C4-2B (cell line): ENCODE results near the gene FAM83G.

Source experiments
- ZFX ChIP-seq: fragments of 450-650 bp; IDR thresholded peaks from 2 replicates; pipeline ENCODE4 v1.6.1; 2017
- TF ChIP-seq, protein P1 (sequence below): fragments of 450-650 bp; conservative IDR thresholded peaks from 2 replicates; pipeline ENCODE4 v1.5.1; 2017; ENCODE audit warnings: mild to moderate bottlenecking

DNA sequence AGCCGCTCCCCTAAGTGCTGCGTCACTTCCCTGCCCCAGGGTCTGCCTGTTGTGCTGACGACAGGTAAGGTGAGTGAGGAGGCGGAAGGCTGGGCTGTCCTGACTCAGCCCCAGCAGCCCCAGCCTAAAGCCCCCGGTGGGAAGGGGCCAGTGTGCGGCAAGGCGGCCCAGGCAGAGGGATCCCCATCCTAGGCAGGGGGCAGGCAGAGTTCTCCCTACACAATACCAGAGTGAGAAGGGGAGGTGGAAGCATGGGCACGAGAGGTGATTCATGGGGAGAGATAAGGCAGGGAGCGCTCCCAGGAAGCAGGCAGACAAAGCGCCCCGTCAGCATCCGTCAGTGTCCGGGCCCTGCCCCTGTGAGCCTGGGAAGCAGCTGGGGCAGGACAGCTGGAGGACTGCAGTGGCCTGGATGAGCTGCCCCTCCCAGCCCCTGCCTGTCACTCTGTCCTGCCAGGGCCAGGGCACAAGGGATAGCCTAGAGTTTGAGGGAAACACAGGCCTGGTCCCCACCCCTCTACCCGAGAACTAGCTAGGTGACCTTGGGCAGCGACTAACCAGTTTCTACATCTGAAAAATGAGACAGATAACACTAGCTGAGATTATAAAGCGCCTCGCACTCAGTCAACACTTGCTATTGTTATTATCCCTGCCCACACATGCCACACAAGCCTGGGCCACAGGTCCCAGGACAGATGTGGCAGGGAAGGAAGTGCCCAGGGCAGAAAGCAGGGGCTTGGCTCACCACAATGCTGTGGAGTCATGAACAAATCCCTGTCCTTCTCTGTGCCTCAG, 3.8 kb downstream of the FAM83G start:
- TF ChIP-seq, protein P1, sequence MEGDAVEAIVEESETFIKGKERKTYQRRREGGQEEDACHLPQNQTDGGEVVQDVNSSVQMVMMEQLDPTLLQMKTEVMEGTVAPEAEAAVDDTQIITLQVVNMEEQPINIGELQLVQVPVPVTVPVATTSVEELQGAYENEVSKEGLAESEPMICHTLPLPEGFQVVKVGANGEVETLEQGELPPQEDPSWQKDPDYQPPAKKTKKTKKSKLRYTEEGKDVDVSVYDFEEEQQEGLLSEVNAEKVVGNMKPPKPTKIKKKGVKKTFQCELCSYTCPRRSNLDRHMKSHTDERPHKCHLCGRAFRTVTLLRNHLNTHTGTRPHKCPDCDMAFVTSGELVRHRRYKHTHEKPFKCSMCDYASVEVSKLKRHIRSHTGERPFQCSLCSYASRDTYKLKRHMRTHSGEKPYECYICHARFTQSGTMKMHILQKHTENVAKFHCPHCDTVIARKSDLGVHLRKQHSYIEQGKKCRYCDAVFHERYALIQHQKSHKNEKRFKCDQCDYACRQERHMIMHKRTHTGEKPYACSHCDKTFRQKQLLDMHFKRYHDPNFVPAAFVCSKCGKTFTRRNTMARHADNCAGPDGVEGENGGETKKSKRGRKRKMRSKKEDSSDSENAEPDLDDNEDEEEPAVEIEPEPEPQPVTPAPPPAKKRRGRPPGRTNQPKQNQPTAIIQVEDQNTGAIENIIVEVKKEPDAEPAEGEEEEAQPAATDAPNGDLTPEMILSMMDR: no peak
- TF ChIP-seq ZFX: no peak
